H1 (cell line): ENCODE results near the gene GTF2A2. TPM values are rescaled to one million over a fixed set of nuclear protein-coding genes. Genes with fewer than 3 reads are reported as not detected.
A peak's percentile ranks its signal among the peaks of the same experiment; 100 is the strongest.

ENCODE experiments used
- CTCF ChIP-seq, 3 experiments: IDR thresholded peaks; 1 replicate in 2 of 3; 2 replicates in 1 of 3; pipeline versions ENCODE4 v1.5.1 to v1.6.1; 2011; ENCODE audit warnings: low read length in 3 of 3, mild to moderate bottlenecking in 3 of 3, inconsistent platforms in 2 of 3, low read depth in 1 of 3, moderate library complexity in 1 of 3; ENCODE audit not compliant: insufficient read depth in 1 of 3; ENCODE audit errors: control extremely low read depth in 1 of 3
- FOSL1 ChIP-seq: IDR thresholded peaks from 2 replicates; pipeline ENCODE4 v1.6.1; 2011; ENCODE audit warnings: mild to moderate bottlenecking, low read depth, low read length, moderate library complexity; ENCODE audit not compliant: insufficient read depth
- SIRT6 ChIP-seq: IDR thresholded peaks from one replicate; pipeline ENCODE4 v1.7.1; 2012; ENCODE audit warnings: low read length, inconsistent platforms
- polyA plus RNA-seq, 7 experiments: library from polyadenylated mRNA; depleted of rRNA in 3 of 7; stranded (reverse) in 5 of 7; unstranded in 2 of 7; fragments of >200 nt in 5 of 7; fragments of 200-250 nt in 2 of 7; gene quantifications; 1 replicate in 5 of 7; 2 replicates in 1 of 7; 4 replicates in 1 of 7; pipeline versions ENCODE4 v1.2.1 to v1.2.3, GENCODE V29; 2011 to 2013; ENCODE audit warnings: missing spikeins in 2 of 7, mixed read lengths in 2 of 7
- total RNA-seq: library from RNA; stranded (reverse); fragmentation: NEBNext Ultra II Directional; extraction: Animal tissue kit (Norgen Biotek cat#: 25700); gene quantifications from 2 replicates; pipeline ENCODE4 v1.2.1, GENCODE V29; 2021

GTF2A2 gene
- total and polyA plus RNA-seq, 2 of the 8 experiments (the other 6 are each of a cell fraction or from before 2014, with no cell fraction given): 52.2 to 161 TPM

DNA sequence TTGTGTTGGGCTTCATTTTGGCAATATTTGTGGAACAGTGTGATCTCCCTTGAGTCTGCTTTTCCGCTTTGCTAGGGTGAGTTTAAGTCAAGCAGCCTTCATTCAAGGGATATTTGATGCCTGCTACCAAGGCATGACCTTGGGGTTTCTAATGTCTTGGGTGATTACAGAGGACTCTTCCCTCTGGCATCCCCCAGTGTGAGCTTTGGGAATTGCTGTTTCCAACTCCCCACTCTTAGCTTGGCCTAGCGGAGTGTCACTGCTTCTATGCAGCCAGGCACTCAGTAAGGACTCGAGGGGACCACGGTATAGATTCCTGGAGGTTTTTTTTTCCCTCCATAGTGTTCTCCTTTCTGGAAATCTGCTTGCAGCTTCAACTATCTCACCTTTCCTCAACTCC, 24.6 kb downstream of the GTF2A2 start (continued):
- TF ChIP-seq CTCF (IDR thresholded peaks at IDR 0.05; ENCODE audit: control extremely low read depth in 1 of 3, insufficient read depth in 1 of 3, low read depth in 1 of 3, low read length in 3 of 3) (peak; percentile 58 to 81 (median 81)), FOSL1 (no peak), SIRT6 (no peak)
